ENCODE data around the gene SHISAL1. TPM values are rescaled to one million over a fixed set of nuclear protein-coding genes. Genes with fewer than 3 reads are reported as not detected.

SHISAL1 gene
- polyA plus RNA-seq, 1 donor (not counting 4 experiments of a cell fraction or from before 2014, with no cell fraction given), result 0.24 TPM

DNA sequence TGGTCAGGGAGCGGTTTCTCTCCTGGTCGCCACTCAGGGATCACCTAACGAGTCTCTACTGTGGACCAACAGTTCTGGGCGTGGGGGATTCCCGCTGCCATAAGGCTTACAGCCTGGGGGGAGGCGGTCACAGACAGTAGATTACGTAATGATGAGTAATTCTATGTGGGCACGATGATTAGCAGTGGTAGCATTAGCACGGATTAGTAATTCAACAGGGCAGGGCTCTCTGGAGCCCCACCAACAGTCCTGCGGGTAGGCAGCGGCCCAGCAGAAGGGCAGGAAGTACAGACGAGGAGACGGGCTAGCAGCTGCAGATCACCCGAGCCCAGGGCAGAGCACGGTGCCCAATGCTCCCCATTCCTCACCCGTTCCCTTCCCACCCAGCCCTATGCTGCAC, 3.6 kb downstream of the SHISAL1 start:
- peak overlapping the region; percentile 66 for H3K4me2 ChIP-seq (ENCODE audit: control insufficient read depth, extremely low read depth, insufficient read depth, low read depth, low read length)
- peak overlapping the region; percentile 50 for H3K27ac ChIP-seq (ENCODE audit: control insufficient read depth, insufficient read depth, low read length)
- H3K9ac ChIP-seq (ENCODE audit: control insufficient read depth, extremely low read depth, insufficient read depth, low read length), result peak overlapping the region; percentile 62
- dilution Hi-C loops (cut with MboI; ENCODE audit: extremely low pct_ligation_motif_present, low sequenced_read_pairs), result no loop called here
- H3K9me1 ChIP-seq (ENCODE audit: control insufficient read depth, extremely low read depth, insufficient read depth, low read length), result no peaks in the 10 kb centered on the region
- TF ChIP-seq, protein P1, sequence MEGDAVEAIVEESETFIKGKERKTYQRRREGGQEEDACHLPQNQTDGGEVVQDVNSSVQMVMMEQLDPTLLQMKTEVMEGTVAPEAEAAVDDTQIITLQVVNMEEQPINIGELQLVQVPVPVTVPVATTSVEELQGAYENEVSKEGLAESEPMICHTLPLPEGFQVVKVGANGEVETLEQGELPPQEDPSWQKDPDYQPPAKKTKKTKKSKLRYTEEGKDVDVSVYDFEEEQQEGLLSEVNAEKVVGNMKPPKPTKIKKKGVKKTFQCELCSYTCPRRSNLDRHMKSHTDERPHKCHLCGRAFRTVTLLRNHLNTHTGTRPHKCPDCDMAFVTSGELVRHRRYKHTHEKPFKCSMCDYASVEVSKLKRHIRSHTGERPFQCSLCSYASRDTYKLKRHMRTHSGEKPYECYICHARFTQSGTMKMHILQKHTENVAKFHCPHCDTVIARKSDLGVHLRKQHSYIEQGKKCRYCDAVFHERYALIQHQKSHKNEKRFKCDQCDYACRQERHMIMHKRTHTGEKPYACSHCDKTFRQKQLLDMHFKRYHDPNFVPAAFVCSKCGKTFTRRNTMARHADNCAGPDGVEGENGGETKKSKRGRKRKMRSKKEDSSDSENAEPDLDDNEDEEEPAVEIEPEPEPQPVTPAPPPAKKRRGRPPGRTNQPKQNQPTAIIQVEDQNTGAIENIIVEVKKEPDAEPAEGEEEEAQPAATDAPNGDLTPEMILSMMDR (optimal IDR thresholded peaks at IDR 0.05 in 1 of 3, IDR thresholded peaks at IDR 0.05 in 1 of 3, conservative IDR thresholded peaks at IDR 0.05 in 1 of 3; ENCODE audit: extremely low read depth in 1 of 3, insufficient read depth in 2 of 3, low read length in 3 of 3), result no peak
- TF ChIP-seq EZH2 (IDR thresholded peaks at IDR 0.05; ENCODE audit: low read length), result no peak
- H3K4me1 ChIP-seq (ENCODE audit: control insufficient read depth, extremely low read depth, insufficient read depth, low read length), result peaks cover 40% of the 10 kb centered on the region
- peak overlapping the region in 1 of 3 experiments; percentile 24 for H3K4me3 ChIP-seq (ENCODE audit: control insufficient read depth in 2 of 3, extremely low read depth in 1 of 3, insufficient read depth in 2 of 3, low read depth in 1 of 3, low read length in 3 of 3)
- FAIRE-seq (peak; percentile 97), DNase-seq (ENCODE audit: low read depth, low spot score) (peak; percentile 93)
- no peaks in the 10 kb centered on the region for H3K9me3 ChIP-seq (ENCODE audit: control insufficient read depth, low read depth, low read length)
- no peaks in the 10 kb centered on the region for H4K20me1 ChIP-seq (ENCODE audit: control insufficient read depth, extremely low read depth, insufficient read depth, low read length)
- H3K36me3 ChIP-seq (ENCODE audit: control insufficient read depth in 2 of 2, extremely low read depth in 1 of 2, insufficient read depth in 2 of 2, low read length in 2 of 2), result no peaks in the 10 kb centered on the region
- H3K27me3 ChIP-seq (ENCODE audit: control insufficient read depth, extremely low read depth, insufficient read depth, low read length), result peaks cover 5% of the 10 kb centered on the region
- H3K79me2 ChIP-seq (ENCODE audit: control insufficient read depth, insufficient read depth, low read length), result no peaks in the 10 kb centered on the region
- peak overlapping the region; percentile 56 for H2AFZ ChIP-seq (ENCODE audit: control insufficient read depth, low read length)

DNA sequence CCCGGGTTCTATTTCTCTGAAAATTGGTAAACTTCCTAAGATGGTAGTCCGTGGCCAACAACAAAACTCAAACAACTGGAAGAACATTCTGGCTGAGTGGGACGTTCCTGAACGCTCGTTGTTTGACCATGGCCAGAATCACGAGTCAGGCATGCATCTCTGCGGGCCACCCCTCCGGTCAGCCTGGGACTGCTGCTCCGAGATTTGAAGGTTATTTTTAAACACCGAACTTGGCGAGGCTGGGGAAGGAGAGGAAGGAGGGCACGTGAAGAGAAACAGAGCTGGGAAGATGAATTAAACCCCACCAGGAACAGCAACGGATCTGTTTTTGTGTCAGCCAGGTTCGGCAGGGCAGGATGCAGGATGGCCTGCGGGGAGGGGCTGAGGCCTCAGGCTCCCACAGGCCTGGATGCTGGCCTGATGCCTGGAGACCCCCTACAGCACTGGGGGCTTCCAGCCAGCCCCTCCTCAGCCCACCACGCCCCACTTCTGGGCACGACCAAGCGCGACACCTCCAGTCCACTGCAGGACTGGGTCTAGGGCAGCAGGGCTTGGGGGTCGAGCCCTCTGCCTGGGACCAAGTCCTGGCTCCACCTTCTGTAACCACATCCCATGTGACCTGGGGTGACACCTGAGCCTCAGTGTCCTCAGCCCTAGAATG, 5.1 kb downstream of the SHISAL1 start:
- H3K4me1 ChIP-seq (ENCODE audit: control insufficient read depth, extremely low read depth, insufficient read depth, low read length), result peaks cover 35% of the 10 kb centered on the region
- TF ChIP-seq EZH2 (IDR thresholded peaks at IDR 0.05; ENCODE audit: low read length), result no peak
- TF ChIP-seq, protein P1 (optimal IDR thresholded peaks at IDR 0.05 in 1 of 3, IDR thresholded peaks at IDR 0.05 in 1 of 3, conservative IDR thresholded peaks at IDR 0.05 in 1 of 3; ENCODE audit: extremely low read depth in 1 of 3, insufficient read depth in 2 of 3, low read length in 3 of 3), result no peak
- H2AFZ ChIP-seq (ENCODE audit: control insufficient read depth, low read length), result no peak overlapping the region
- no peak for DNase-seq (ENCODE audit: low read depth, low spot score)
- H3K79me2 ChIP-seq (ENCODE audit: control insufficient read depth, insufficient read depth, low read length), result no peaks in the 10 kb centered on the region
- H3K27me3 ChIP-seq (ENCODE audit: control insufficient read depth, extremely low read depth, insufficient read depth, low read length), result peaks cover 5% of the 10 kb centered on the region
- no peaks in the 10 kb centered on the region for H4K20me1 ChIP-seq (ENCODE audit: control insufficient read depth, extremely low read depth, insufficient read depth, low read length)
- no peaks in the 10 kb centered on the region for H3K36me3 ChIP-seq (ENCODE audit: control insufficient read depth in 2 of 2, extremely low read depth in 1 of 2, insufficient read depth in 2 of 2, low read length in 2 of 2)
- H3K4me3 ChIP-seq (ENCODE audit: control insufficient read depth in 2 of 3, extremely low read depth in 1 of 3, insufficient read depth in 2 of 3, low read depth in 1 of 3, low read length in 3 of 3), result no peak overlapping the region
- H3K9me1 ChIP-seq (ENCODE audit: control insufficient read depth, extremely low read depth, insufficient read depth, low read length), result no peaks in the 10 kb centered on the region
- H3K9me3 ChIP-seq (ENCODE audit: control insufficient read depth, low read depth, low read length), result no peaks in the 10 kb centered on the region
- dilution Hi-C loops (cut with MboI; ENCODE audit: extremely low pct_ligation_motif_present, low sequenced_read_pairs), result no loop called here
- H3K9ac ChIP-seq (ENCODE audit: control insufficient read depth, extremely low read depth, insufficient read depth, low read length), result no peak overlapping the region
- FAIRE-seq, result no peak
- H3K27ac ChIP-seq (ENCODE audit: control insufficient read depth, insufficient read depth, low read length), result no peak overlapping the region
- no peak overlapping the region for H3K4me2 ChIP-seq (ENCODE audit: control insufficient read depth, extremely low read depth, insufficient read depth, low read depth, low read length)
